GM18517 (cell line): Measurements from ENCODE around the gene HHIP.

Source experiments
- ATAC-seq: cut with Tn5 transposase; IDR thresholded peaks from one replicate; pipeline ENCODE4 v1.9.1; 2021; ENCODE audit warnings: mild to moderate bottlenecking, moderate library complexity; ENCODE audit not compliant: unreplicated experiment

Gene HHIP

GRCh38 chr4:144701683-144702233, 55.8 kb downstream of the HHIP start:
- no peak for ATAC-seq

GRCh38 chr4:144703494-144703893, 57.5 kb downstream of the HHIP start:
- ATAC-seq = no peak

GRCh38 chr4:144705601-144706590, 59.9 kb downstream of the HHIP start:
- no peak for ATAC-seq

- ATAC-seq = no peak
Observed at GRCh38 chr4:144709159-144709558, 63.2 kb downstream of the HHIP start.

- ATAC-seq = no peak
Observed at GRCh38 chr4:144709793-144710525, 64.0 kb downstream of the HHIP start.

GRCh38 chr4:144710526-144710912, 64.6 kb downstream of the HHIP start:
- no peak for ATAC-seq

- no peak for ATAC-seq
Observed at GRCh38 chr4:144711700-144712456, 65.9 kb downstream of the HHIP start.

- ATAC-seq = no peak
Observed at GRCh38 chr4:144712775-144713174, 66.8 kb downstream of the HHIP start.

GRCh38 chr4:144714166-144714565, 68.2 kb downstream of the HHIP start:
- ATAC-seq = no peak

GRCh38 chr4:144715230-144715629, 69.3 kb downstream of the HHIP start:
- no peak for ATAC-seq

- no peak for ATAC-seq
Observed at GRCh38 chr4:144716778-144717177, 70.8 kb downstream of the HHIP start.

- ATAC-seq = no peak
Observed at GRCh38 chr4:144718958-144719512, 73.1 kb downstream of the HHIP start.

GRCh38 chr4:144720491-144720890, 74.5 kb downstream of the HHIP start:
- ATAC-seq = no peak

GRCh38 chr4:144721994-144722393, 76.0 kb downstream of the HHIP start:
- ATAC-seq = no peak

- ATAC-seq = no peak
Observed at GRCh38 chr4:144723471-144723870, 77.5 kb downstream of the HHIP start.

- no peak for ATAC-seq
Observed at GRCh38 chr4:144729175-144729574, 83.2 kb downstream of the HHIP start.

- ATAC-seq = no peak
Observed at GRCh38 chr4:144732584-144733428, 86.8 kb downstream of the HHIP start.

GRCh38 chr4:144733566-144733965, 87.6 kb downstream of the HHIP start:
- ATAC-seq = no peak

GRCh38 chr4:144734522-144734921, 88.6 kb downstream of the HHIP start:
- no peak for ATAC-seq

GRCh38 chr4:144738649-144739048, 92.7 kb downstream of the HHIP start:
- no peak for ATAC-seq
